AG04450 (cell line): Measurements from ENCODE around the gene ENOX1. TPM values are rescaled to one million over a fixed set of nuclear protein-coding genes. Genes with fewer than 3 reads are reported as not detected.
A peak's percentile ranks its signal among the peaks of the same experiment; 100 is the strongest.

Experiments
- CTCF ChIA-PET: fragments of 300-600, 350-600 bp; formaldehyde crosslinking; extraction: SDS; loops from one replicate; lab custom pipeline; 2022; ENCODE audit warnings: antibody characterized with exemption, inconsistent platforms; lab: Charles Lee
- POLR2A ChIA-PET: fragments of 350-600 bp; formaldehyde crosslinking; extraction: SDS; loops from one replicate; lab custom pipeline; 2021; ENCODE audit warnings: antibody characterized with exemption, inconsistent platforms; lab: Yijun Ruan, JAX
- DNase-seq: peaks from one replicate; pipeline ENCODE4 v3.0.0-alpha.2; 2011; ENCODE audit warnings: low read depth, low spot score
- H3K27ac ChIP-seq: one replicate; pipeline ENCODE4 v1.5.1; 2012; ENCODE audit warnings: low read depth, low read length, control low read depth
- H3K27me3 ChIP-seq: one replicate; pipeline ENCODE4 v1.6.0; 2012; ENCODE audit warnings: low read length; ENCODE audit not compliant: control insufficient read depth, insufficient read depth
- H3K4me3 ChIP-seq: 2 replicates; pipeline ENCODE4 v1.5.1; 2011; ENCODE audit warnings: mild to moderate bottlenecking, low read depth, low read length, control low read depth
- H3K9me3 ChIP-seq: 2 replicates; pipeline ENCODE4 v1.5.1; 2012; ENCODE audit warnings: low read length; ENCODE audit not compliant: control insufficient read depth, insufficient read depth
- polyA plus RNA-seq: library from polyadenylated mRNA; depleted of rRNA; stranded (reverse); fragments of >200 nt; gene quantifications from 2 replicates; pipeline ENCODE4 v1.2.3, GENCODE V29; 2011
- TF ChIP-seq, protein P1 (sequence below): IDR thresholded peaks from 2 replicates; pipeline ENCODE4 v1.5.1; 2011; ENCODE audit warnings: low read depth, low read length, control low read depth, inconsistent platforms

ENOX1 gene
- polyA plus RNA-seq, 1 experiment, result 3.9 TPM

DNA sequence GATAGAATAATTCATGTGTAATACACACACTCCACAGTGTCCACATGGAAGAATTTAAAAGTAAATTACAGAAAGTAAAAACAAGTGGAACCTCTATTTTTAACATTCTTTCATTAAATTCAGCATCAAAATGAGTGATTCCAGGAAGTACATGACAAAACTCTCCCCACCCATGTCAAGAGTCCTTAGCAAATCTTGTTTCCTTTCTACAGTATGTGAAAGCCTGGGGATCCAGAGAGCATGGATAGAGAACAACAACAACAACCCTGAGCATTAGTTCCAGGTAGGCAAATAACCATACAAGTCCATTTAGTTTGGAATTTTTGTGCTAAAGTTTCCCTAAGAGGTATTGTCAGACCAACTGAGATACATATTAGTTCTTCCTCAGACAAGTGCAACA, 267.9 kb downstream of the ENOX1 start:
- Histone ChIP-seq H3K9me3 (no peaks in the 10 kb centered on the region), H3K4me3 (no peak overlapping the region), H3K27me3 (no peaks in the 10 kb centered on the region), H3K27ac (no peak overlapping the region)
- TF ChIP-seq, protein P1, sequence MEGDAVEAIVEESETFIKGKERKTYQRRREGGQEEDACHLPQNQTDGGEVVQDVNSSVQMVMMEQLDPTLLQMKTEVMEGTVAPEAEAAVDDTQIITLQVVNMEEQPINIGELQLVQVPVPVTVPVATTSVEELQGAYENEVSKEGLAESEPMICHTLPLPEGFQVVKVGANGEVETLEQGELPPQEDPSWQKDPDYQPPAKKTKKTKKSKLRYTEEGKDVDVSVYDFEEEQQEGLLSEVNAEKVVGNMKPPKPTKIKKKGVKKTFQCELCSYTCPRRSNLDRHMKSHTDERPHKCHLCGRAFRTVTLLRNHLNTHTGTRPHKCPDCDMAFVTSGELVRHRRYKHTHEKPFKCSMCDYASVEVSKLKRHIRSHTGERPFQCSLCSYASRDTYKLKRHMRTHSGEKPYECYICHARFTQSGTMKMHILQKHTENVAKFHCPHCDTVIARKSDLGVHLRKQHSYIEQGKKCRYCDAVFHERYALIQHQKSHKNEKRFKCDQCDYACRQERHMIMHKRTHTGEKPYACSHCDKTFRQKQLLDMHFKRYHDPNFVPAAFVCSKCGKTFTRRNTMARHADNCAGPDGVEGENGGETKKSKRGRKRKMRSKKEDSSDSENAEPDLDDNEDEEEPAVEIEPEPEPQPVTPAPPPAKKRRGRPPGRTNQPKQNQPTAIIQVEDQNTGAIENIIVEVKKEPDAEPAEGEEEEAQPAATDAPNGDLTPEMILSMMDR, result no peak
- POLR2A ChIA-PET, result no interaction called here
- CTCF ChIA-PET, result no interaction called here
- DNase-seq, result no peak

DNA sequence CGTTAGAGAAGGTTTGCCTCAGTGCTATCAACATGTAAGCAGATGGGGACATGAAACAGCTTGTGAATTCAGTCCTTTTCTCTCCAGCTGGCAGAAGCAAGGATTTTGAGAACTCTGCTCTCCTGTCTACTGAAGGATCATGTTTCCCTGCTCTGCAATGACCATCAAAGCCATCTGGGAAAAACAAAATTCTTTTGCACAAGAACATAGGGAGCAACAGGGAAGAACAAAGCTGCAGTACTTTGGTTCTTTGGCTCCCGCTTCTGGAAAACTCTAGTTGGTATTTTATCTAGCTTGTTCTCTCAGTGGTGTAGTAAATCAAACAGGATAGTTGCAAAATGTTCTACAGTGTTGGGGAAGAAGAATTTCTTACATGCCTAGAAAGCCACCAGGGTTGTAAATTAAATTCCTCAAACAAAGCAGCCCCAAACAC, 270.4 kb downstream of the ENOX1 start:
- Histone ChIP-seq H3K9me3 (no peaks in the 10 kb centered on the region), H3K4me3 (no peak overlapping the region), H3K27ac (no peak overlapping the region), H3K27me3 (no peaks in the 10 kb centered on the region)
- TF ChIP-seq, protein P1, result no peak
- ChIA-PET CTCF (no interaction called here), POLR2A (interaction anchor here (1.1 to 1.4 kb wide), 2 partner anchors 148 to 248 kb away, joined by 3 to 4 read pairs; no protein-coding TSS in a partner anchor)
- DNase-seq, result peak; percentile 65

DNA sequence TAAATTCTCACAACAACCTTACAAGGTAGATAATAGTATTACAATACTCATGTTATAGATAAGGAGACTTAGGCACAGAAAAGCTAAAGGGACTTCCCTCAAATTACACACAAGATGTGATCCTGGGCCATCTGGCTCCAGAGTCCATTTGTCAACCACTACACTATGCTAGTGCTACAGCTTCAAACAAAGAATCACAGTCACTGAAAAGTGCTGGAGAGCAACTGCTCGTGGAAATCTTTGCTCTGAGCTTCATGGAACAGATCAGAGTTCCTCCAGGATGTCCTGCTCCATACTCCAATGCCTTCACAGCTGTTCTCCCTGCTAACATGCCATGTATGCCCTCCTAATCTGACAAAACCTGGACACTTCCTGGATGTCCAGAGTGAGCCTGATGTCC, 271.2 kb downstream of the ENOX1 start:
- ChIA-PET CTCF (no interaction called here), POLR2A (interaction anchor here (1.4 kb wide), 1 partner anchor 147 kb away, joined by 3 read pairs; no protein-coding TSS in a partner anchor)
- Histone ChIP-seq H3K27me3 (no peaks in the 10 kb centered on the region), H3K27ac (no peak overlapping the region), H3K4me3 (no peak overlapping the region), H3K9me3 (no peaks in the 10 kb centered on the region)
- no peak for DNase-seq
- TF ChIP-seq, protein P1, result no peak

DNA sequence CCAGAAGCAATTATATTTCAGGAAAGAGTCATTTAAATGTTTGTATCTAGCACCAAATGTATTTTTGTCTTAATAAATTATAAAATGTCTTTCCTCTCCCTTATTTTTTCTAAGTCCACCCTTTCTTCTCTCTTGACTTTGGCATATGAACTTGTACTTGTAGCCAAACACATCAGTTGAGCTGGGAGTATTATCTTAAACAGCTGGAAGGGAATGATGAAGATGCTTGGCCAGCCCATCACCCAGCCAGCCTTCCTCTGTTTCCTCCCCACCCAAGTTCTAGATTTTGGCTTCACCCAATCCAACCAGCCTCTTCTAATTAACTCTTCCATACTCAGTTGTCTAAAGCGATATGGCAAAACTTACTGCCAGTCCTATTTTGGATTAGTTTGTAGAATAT, 272.5 kb downstream of the ENOX1 start:
- ChIA-PET CTCF (no interaction called here), POLR2A (no interaction called here)
- DNase-seq, result no peak
- Histone ChIP-seq H3K9me3 (no peaks in the 10 kb centered on the region), H3K27ac (no peak overlapping the region), H3K27me3 (no peaks in the 10 kb centered on the region), H3K4me3 (no peak overlapping the region)
- TF ChIP-seq, protein P1, result no peak

DNA sequence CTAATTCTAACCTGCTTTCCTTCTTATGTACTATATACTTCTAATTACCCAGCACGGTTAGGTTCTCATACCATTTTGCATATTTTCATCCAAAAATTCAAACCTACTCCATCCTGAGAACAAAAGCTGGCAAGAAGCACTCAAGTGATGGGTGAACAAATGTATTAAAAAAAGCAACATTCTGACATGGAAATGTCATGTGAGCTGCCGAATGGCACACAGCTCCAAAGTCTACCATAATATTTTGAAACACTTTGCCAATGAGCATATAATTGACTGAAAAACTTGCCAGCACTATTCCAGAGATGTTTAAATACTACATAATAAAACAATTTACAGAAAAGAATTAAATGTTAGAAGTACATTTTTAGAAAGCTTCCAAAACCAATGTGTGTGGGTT, 274.6 kb downstream of the ENOX1 start:
- CTCF ChIA-PET, result interaction anchor here (0.6 to 0.7 kb wide), 2 partner anchors 60 to 121 kb away, joined by 3 to 5 read pairs; no protein-coding TSS in a partner anchor

More for the DNA sequence above, 274.6 kb downstream of the ENOX1 start:
- Histone ChIP-seq H3K27me3 (no peaks in the 10 kb centered on the region), H3K27ac (no peak overlapping the region), H3K9me3 (no peaks in the 10 kb centered on the region), H3K4me3 (no peak overlapping the region)
- DNase-seq, result no peak
- POLR2A ChIA-PET, result interaction anchor here (0.7 kb wide), 1 partner anchor 807 kb away, joined by 4 read pairs; no protein-coding TSS in a partner anchor
- TF ChIP-seq, protein P1, result no peak
